Measurements from ENCODE around the gene HNRNPUL1. TPM values are rescaled to one million over a fixed set of nuclear protein-coding genes. Genes with fewer than 3 reads are reported as not detected.
"Not testable (repeated sequence)": the region's sequence is repeated elsewhere in the genome, so short reads cannot be mapped to it uniquely, and the experiment has no call there.

Gene HNRNPUL1
- total RNA-seq, 1 experiment from 2014 or later = 201 TPM

GRCh38 chr19:41288673-41289530 is 24.7 kb downstream of the HNRNPUL1 start:
- no peak for ATAC-seq
- H3K9me2 ChIP-seq (ENCODE audit: insufficient read depth) = no peaks in the 10 kb centered on the region
- intact Hi-C loops (cut with micrococcal nuclease) = no loop called here
- H3K9me3 ChIP-seq (ENCODE audit: control insufficient read depth in 1 of 2, insufficient read depth in 1 of 2, low read depth in 1 of 2, low read length in 2 of 2) = no peaks in the 10 kb centered on the region
- H3K36me3 ChIP-seq (ENCODE audit: control insufficient read depth in 1 of 2, insufficient read depth in 2 of 2, low read length in 2 of 2) = peaks cover 73 to 76% of the 10 kb centered on the region in 2 experiments
- POLR2A ChIA-PET = interaction anchor here (0.9 kb wide), 1 partner anchor 9 kb away, joined by 3 read pairs; no protein-coding TSS in a partner anchor
- no peak overlapping the region for H3K27ac ChIP-seq (ENCODE audit: low read depth, low read length)
- H3K4me2 ChIP-seq (ENCODE audit: low read length) = no peak overlapping the region
- no peak overlapping the region for H3K4me3 ChIP-seq (replicated peaks in 1 of 2; ENCODE audit: low read depth in 1 of 2, low read length in 2 of 2)
- H3K79me2 ChIP-seq (ENCODE audit: insufficient read depth, low read length) = peaks cover 46% of the 10 kb centered on the region
- CTCF ChIA-PET = no interaction called here
- no peaks in the 10 kb centered on the region for H3K27me3 ChIP-seq (ENCODE audit: insufficient read depth, low read length)
- TF ChIP-seq CTCF (IDR thresholded peaks at IDR 0.05 in 2 of 3, conservative IDR thresholded peaks at IDR 0.05 in 1 of 3; ENCODE audit: borderline replicate concordance in 1 of 3, insufficient read depth in 1 of 3, low read depth in 2 of 3, low read length in 2 of 3) (no peak), EZH2phosphoT487 (IDR thresholded peaks at IDR 0.05; ENCODE audit: borderline replicate concordance) (no peak), POLR2A (IDR thresholded peaks at IDR 0.05; ENCODE audit: borderline replicate concordance, extremely low read depth, insufficient read depth, insufficient read length) (no peak), JUND (IDR thresholded peaks at IDR 0.05) (no peak)
- H2AFZ ChIP-seq (ENCODE audit: low read depth, low read length, poor library complexity, severe bottlenecking) = no peak overlapping the region
- DNase-seq (ENCODE audit: low read depth, low spot score) = no peak
- H4K20me1 ChIP-seq (ENCODE audit: insufficient read depth) = no peaks in the 10 kb centered on the region; the same call in 1 of the 2 replicates
- H3K4me1 ChIP-seq (ENCODE audit: control insufficient read depth in 1 of 2, insufficient read depth in 2 of 2, low read length in 2 of 2) = no peaks in the 10 kb centered on the region
- BruUV-seq (replicated peaks) = no TSS peak
- no peak overlapping the region for H3K9ac ChIP-seq (ENCODE audit: low read length)
- RAD21 ChIA-PET (ENCODE audit: low non-redundant PET in 1 of 2, low total read pairs in 2 of 2, uncharacterized antibody in 2 of 2, unreplicated experiment in 2 of 2) = no interaction called here

GRCh38 chr19:41289814-41290213 is 25.6 kb downstream of the HNRNPUL1 start:
- BruUV-seq (replicated peaks); H3K4me1 ChIP-seq (ENCODE audit: control insufficient read depth in 1 of 2, insufficient read depth in 2 of 2, low read length in 2 of 2); H2AFZ ChIP-seq (ENCODE audit: low read depth, low read length, poor library complexity, severe bottlenecking); H3K9me3 ChIP-seq (ENCODE audit: control insufficient read depth in 1 of 2, insufficient read depth in 1 of 2, low read depth in 1 of 2, low read length in 2 of 2); H4K20me1 ChIP-seq (ENCODE audit: insufficient read depth); H3K27ac ChIP-seq (ENCODE audit: low read depth, low read length); ATAC-seq; H3K4me2 ChIP-seq (ENCODE audit: low read length); POLR2A ChIA-PET; DNase-seq (ENCODE audit: low read depth, low spot score); H3K9me2 ChIP-seq (ENCODE audit: insufficient read depth); intact Hi-C loops (cut with micrococcal nuclease); CTCF ChIA-PET; H3K4me3 ChIP-seq (replicated peaks in 1 of 2; ENCODE audit: low read depth in 1 of 2, low read length in 2 of 2); RAD21 ChIA-PET (ENCODE audit: low non-redundant PET in 1 of 2, low total read pairs in 2 of 2, uncharacterized antibody in 2 of 2, unreplicated experiment in 2 of 2); H3K27me3 ChIP-seq (ENCODE audit: insufficient read depth, low read length); H3K9ac ChIP-seq (ENCODE audit: low read length): not testable (repeated sequence)
- Histone ChIP-seq H3K79me2 (ENCODE audit: insufficient read depth, low read length) (peaks cover 51% of the 10 kb centered on the region), H3K36me3 (ENCODE audit: control insufficient read depth in 1 of 2, insufficient read depth in 2 of 2, low read length in 2 of 2) (peaks cover 76 to 80% of the 10 kb centered on the region in 2 experiments)

All from HCT116 (cell line).